Renal pelvis (tissue), 4 donors: ENCODE data around the gene MAP3K14. TPM values are rescaled to one million over a fixed set of nuclear protein-coding genes. Genes with fewer than 3 reads are reported as not detected.

ENCODE experiments used
- DNase-seq: peaks from one replicate; pipeline ENCODE4 v3.0.0-alpha.2; 2013
- polyA plus RNA-seq, 3 donors: library from polyadenylated mRNA; unstranded; fragments of 120-200 nt; gene quantifications; one replicate each; pipeline ENCODE4 v1.2.1, GENCODE V29; 2013; ENCODE audit not compliant: insufficient read length in 3 of 3

Gene MAP3K14
- polyA plus RNA-seq, 3 donors, result 5.7 to 7.3 (median 7.3) TPM

- DNase-seq, result no peak
These were observed 1.9 kb upstream of the MAP3K14 start for GRCh38 chr17:45318561-45319230.

GRCh38 chr17:45317111-45317928 lies 500 bp upstream of the MAP3K14 start:
- DNase-seq, result peak; percentile 100

GRCh38 chr17:45315648-45316433 lies 979 bp downstream of the MAP3K14 start:
- DNase-seq, result no peak

GRCh38 chr17:45314741-45315647 lies 1.8 kb downstream of the MAP3K14 start:
- no peak for DNase-seq

GRCh38 chr17:45313996-45314740 lies 2.7 kb downstream of the MAP3K14 start:
- no peak for DNase-seq

GRCh38 chr17:45313421-45313771 lies 3.4 kb downstream of the MAP3K14 start:
- DNase-seq, result no peak

GRCh38 chr17:45312477-45313420 lies 4.1 kb downstream of the MAP3K14 start:
- DNase-seq, result no peak

- DNase-seq, result no peak
These were observed 4.9 kb downstream of the MAP3K14 start for GRCh38 chr17:45311760-45312476.

GRCh38 chr17:45311401-45311759 lies 5.4 kb downstream of the MAP3K14 start:
- no peak for DNase-seq

GRCh38 chr17:45310380-45311324 lies 6.2 kb downstream of the MAP3K14 start:
- DNase-seq, result no peak

GRCh38 chr17:45309400-45309799 lies 7.4 kb downstream of the MAP3K14 start:
- no peak for DNase-seq

- no peak for DNase-seq
These were observed 8.0 kb downstream of the MAP3K14 start for GRCh38 chr17:45308840-45309239.

GRCh38 chr17:45308016-45308365 lies 8.8 kb downstream of the MAP3K14 start:
- no peak for DNase-seq

GRCh38 chr17:45307290-45308015 lies 9.4 kb downstream of the MAP3K14 start:
- DNase-seq, result no peak

- no peak for DNase-seq
These were observed 10.2 kb downstream of the MAP3K14 start for GRCh38 chr17:45306623-45307022.

GRCh38 chr17:45306094-45306493 lies 10.7 kb downstream of the MAP3K14 start:
- no peak for DNase-seq

GRCh38 chr17:45305530-45306087 lies 11.2 kb downstream of the MAP3K14 start:
- no peak for DNase-seq
